ENCODE measurements around the gene CD81. TPM values are rescaled to one million over a fixed set of nuclear protein-coding genes. Genes with fewer than 3 reads are reported as not detected.

Gene CD81
- total RNA-seq (100 to 1,000 TPM in 3 of 4 donors, 10 to 100 TPM in 1; 88.7 to 136 (median 117) TPM), polyA plus RNA-seq (100 to 1,000 TPM in 1 of 3 donors, 10 to 100 TPM in 2; 75.9 to 155 (median 90.1) TPM)
- long read RNA-seq, donor 1, transcript CD81-201 (8 exons, 1,520 nt), result major isoform, 46 of 54 reads
- long read RNA-seq, donor 1, partial matches to known transcripts, result 0 of 54 reads
- long read RNA-seq, donor 1, other reads (novel, unspliced or antisense), result 4 of 54 reads
- long read RNA-seq, donor 2, transcript CD81-201 (8 exons, 1,520 nt), result major isoform, 65 of 78 reads
- long read RNA-seq, donor 2, partial matches to known transcripts, result 2 of 78 reads
- long read RNA-seq, donor 2, other reads (novel, unspliced or antisense), result 10 of 78 reads

- peak within 1 kb of the TSS; percentile 93 for H3K4me3 ChIP-seq
- intact Hi-C loops (cut with DNase I), result loop anchor here in 1 of 2 donors (5.0 kb wide), 1 partner anchor 65 kb away; no protein-coding TSS in a partner anchor
- peak within 1 kb of the TSS; percentile 85 for H3K27ac ChIP-seq
- H3K9me3 ChIP-seq, result no peaks in the 10 kb centered on the region
- no peaks in the 10 kb centered on the region for H3K27me3 ChIP-seq (ENCODE audit: insufficient read depth in 3 of 3, low read length in 2 of 3)
- no peaks in the 10 kb centered on the region for H3K36me3 ChIP-seq (ENCODE audit: insufficient read depth in 1 of 2, low read depth in 1 of 2)
- 7 to 21% (median 11%) methylated on average over 20 to 65 of the region's 65 CpGs for WGBS, 3 donors
- TF ChIP-seq CTCF (IDR thresholded peaks at IDR 0.05), result no peak
- peak; percentile 83 to 90 (median 86) for ATAC-seq
- H3K4me1 ChIP-seq, result peaks cover 30% of the 10 kb centered on the region
- peak; percentile 58 to 79 for DNase-seq
Measured at GRCh38 chr11:2376751-2377451, at the start of gene CD81. Gene CD81 (plus strand): TSS chr11:2377310. CDS start chr11:2377550, 240 bp downstream.

DNA sequence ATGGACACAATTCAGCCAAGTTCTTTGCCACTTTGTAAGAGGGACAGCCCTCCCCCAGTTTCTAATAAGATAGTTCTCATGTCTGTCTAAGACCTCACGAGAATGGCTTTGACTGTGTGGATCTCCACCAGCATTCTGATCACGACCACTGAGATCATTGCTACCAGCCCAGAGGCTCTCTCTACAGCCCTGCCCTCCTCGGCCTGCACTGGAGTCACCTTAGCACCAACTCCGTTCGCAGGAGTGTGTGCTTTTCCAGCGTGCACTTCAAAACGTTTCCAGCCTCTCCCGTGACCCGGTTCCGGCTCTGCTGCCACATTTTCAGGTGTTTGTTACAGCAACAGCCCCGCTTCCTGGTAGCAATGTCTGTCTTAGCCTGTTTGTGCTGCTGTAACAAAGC lies 49.1 kb upstream of the CD81 start:
- Histone ChIP-seq H3K27ac (no peak overlapping the region), H3K4me1 (peaks cover 3% of the 10 kb centered on the region), H3K36me3 (ENCODE audit: insufficient read depth in 1 of 2, low read depth in 1 of 2) (no peaks in the 10 kb centered on the region), H3K9me3 (no peaks in the 10 kb centered on the region), H3K4me3 (no peak overlapping the region), H3K27me3 (ENCODE audit: insufficient read depth in 3 of 3, low read length in 2 of 3) (no peaks in the 10 kb centered on the region)
- intact Hi-C loops (cut with DNase I), result no loop called here
- 89 to 92% (median 91%) methylated on average over 11 of the region's 11 CpGs for WGBS, 3 donors
- no peak for TF ChIP-seq CTCF (IDR thresholded peaks at IDR 0.05)
- DNase-seq (no peak), ATAC-seq (no peak)

GRCh38 chr11:2328656-2329354 lies 48.3 kb upstream of the CD81 start:
- WGBS, 3 donors, result 92 to 94% (median 94%) methylated on average over 15 of the region's 15 CpGs
- intact Hi-C loops (cut with DNase I), result no loop called here
- no peak for TF ChIP-seq CTCF (IDR thresholded peaks at IDR 0.05)

DNA sequence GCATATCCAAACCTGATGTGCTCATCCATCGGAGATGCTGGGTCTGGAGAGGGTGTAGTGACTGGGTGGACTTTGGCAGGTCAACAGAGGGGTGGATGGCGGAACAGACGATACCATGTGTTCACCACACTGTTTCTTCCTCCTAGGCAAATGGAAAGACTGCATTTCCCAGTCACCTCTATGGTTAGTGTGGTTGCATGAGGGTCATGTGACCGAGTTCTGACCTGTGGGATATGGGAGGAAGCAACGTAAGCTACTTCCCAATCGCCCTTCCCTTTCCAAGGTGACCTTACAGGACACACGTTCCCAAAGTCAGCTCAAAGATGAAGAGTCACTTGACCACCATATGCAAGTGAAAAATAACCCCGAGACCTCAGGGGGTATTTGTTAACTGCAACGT lies 47.6 kb upstream of the CD81 start:
- Histone ChIP-seq H3K4me3 (no peak overlapping the region), H3K4me1 (peaks cover 3% of the 10 kb centered on the region), H3K27ac (no peak overlapping the region), H3K27me3 (ENCODE audit: insufficient read depth in 3 of 3, low read length in 2 of 3) (no peaks in the 10 kb centered on the region), H3K36me3 (ENCODE audit: insufficient read depth in 1 of 2, low read depth in 1 of 2) (no peaks in the 10 kb centered on the region), H3K9me3 (no peaks in the 10 kb centered on the region)
- no peak for ATAC-seq
- DNase-seq, result no peak
- TF ChIP-seq CTCF (IDR thresholded peaks at IDR 0.05), result no peak
- 83 to 91% (median 89%) methylated on average over 9 of the region's 9 CpGs for WGBS, 3 donors
- intact Hi-C loops (cut with DNase I), result no loop called here

More at GRCh38 chr11:2328656-2329354, 48.3 kb upstream of the CD81 start:
- no peak for DNase-seq
- H3K9me3 ChIP-seq, result no peaks in the 10 kb centered on the region
- peaks cover 3% of the 10 kb centered on the region for H3K4me1 ChIP-seq
- H3K36me3 ChIP-seq (ENCODE audit: insufficient read depth in 1 of 2, low read depth in 1 of 2), result no peaks in the 10 kb centered on the region
- ATAC-seq, result no peak
- H3K27ac ChIP-seq, result no peak overlapping the region
- H3K4me3 ChIP-seq, result no peak overlapping the region
- H3K27me3 ChIP-seq (ENCODE audit: insufficient read depth in 3 of 3, low read length in 2 of 3), result no peaks in the 10 kb centered on the region
